Neural progenitor cell (in vitro differentiated cells): Measurements from ENCODE around the gene FAIM2. TPM values are rescaled to one million over a fixed set of nuclear protein-coding genes. Genes with fewer than 3 reads are reported as not detected.

Source experiments
- DNase-seq: peaks from one replicate; pipeline ENCODE4 v3.0.0-alpha.2; 2016; ENCODE audit warnings: low spot score
- H2AFZ ChIP-seq: fragments of 200-600 bp; sonication (generic); replicated peaks from 2 replicates; pipeline ENCODE4 v1.6.1; 2016; ENCODE audit warnings: antibody characterized with exemption
- H3F3A ChIP-seq: fragments of 200-600 bp; sonication (generic); 2 replicates; pipeline ENCODE4 v1.6.1; 2016; ENCODE audit warnings: antibody characterized with exemption, low read depth
- H3K27ac ChIP-seq: fragments of 200-600 bp; sonication (generic); 2 replicates; pipeline ENCODE4 v1.5.1; 2016; ENCODE audit warnings: mild to moderate bottlenecking
- H3K27me3 ChIP-seq: fragments of 200-600 bp; sonication (generic); 2 replicates; pipeline ENCODE4 v1.6.1; 2016; ENCODE audit warnings: mild to moderate bottlenecking, moderate library complexity
- H3K36me3 ChIP-seq: fragments of 200-600 bp; sonication (generic); 2 replicates; pipeline ENCODE4 v1.5.1; 2016
- H3K4me1 ChIP-seq: fragments of 200-600 bp; sonication (generic); 2 replicates; pipeline ENCODE4 v1.6.1; 2016; ENCODE audit warnings: mixed run types
- H3K4me2 ChIP-seq: fragments of 200-600 bp; sonication (generic); 2 replicates; pipeline ENCODE4 v1.6.1; 2016
- H3K4me3 ChIP-seq: fragments of 200-600 bp; sonication (generic); 2 replicates; pipeline ENCODE4 v1.5.1; 2016
- H3K79me2 ChIP-seq: fragments of 200-600 bp; sonication (generic); 2 replicates; pipeline ENCODE4 v1.6.1; 2016; ENCODE audit warnings: low read depth
- H3K9ac ChIP-seq: fragments of 200-600 bp; sonication (generic); 2 replicates; pipeline ENCODE4 v1.6.1; 2016
- H3K9me3 ChIP-seq: fragments of 200-600 bp; sonication (generic); 2 replicates; pipeline ENCODE4 v1.5.1; 2016; ENCODE audit warnings: low read depth
- H4K20me1 ChIP-seq: fragments of 200-600 bp; sonication (generic); 2 replicates; pipeline ENCODE4 v1.6.1; 2016; ENCODE audit warnings: low read depth
- H3K27ac Mint-ChIP-seq: 3 replicates; pipeline ENCODE4 v1.8.0; 2021; ENCODE audit warnings: mixed read lengths
- H3K27me3 Mint-ChIP-seq: 2 replicates; pipeline ENCODE4 v1.8.0; 2022; ENCODE audit warnings: low read depth, mild to moderate bottlenecking, inconsistent platforms, moderate library complexity, mixed read lengths; ENCODE audit not compliant: insufficient read depth
- H3K36me3 Mint-ChIP-seq: 3 replicates; pipeline ENCODE4 v1.8.0; 2021; ENCODE audit warnings: mixed read lengths
- H3K4me1 Mint-ChIP-seq: 3 replicates; pipeline ENCODE4 v1.8.0; 2021; ENCODE audit warnings: mixed read lengths
- H3K4me3 Mint-ChIP-seq: 3 replicates; pipeline ENCODE4 v1.8.0; 2021; ENCODE audit warnings: mild to moderate bottlenecking, moderate library complexity, mixed read lengths
- H3K9me3 Mint-ChIP-seq: 3 replicates; pipeline ENCODE4 v1.8.0; 2020; ENCODE audit warnings: mixed read lengths
- CTCF ChIP-seq: fragments of 200-600 bp; sonication (generic); IDR thresholded peaks from 2 replicates; pipeline ENCODE4 v1.5.1; 2017; ENCODE audit warnings: antibody characterized with exemption, mild to moderate bottlenecking
- EZH2 ChIP-seq: fragments of 200-600 bp; sonication (generic); IDR thresholded peaks from 2 replicates; pipeline ENCODE4 v1.6.1; 2017; ENCODE audit warnings: antibody characterized with exemption, mild to moderate bottlenecking, moderate library complexity
- EZH2phosphoT487 ChIP-seq: fragments of 200-600 bp; sonication (generic); IDR thresholded peaks from 2 replicates; pipeline ENCODE4 v1.6.1; 2017; ENCODE audit warnings: antibody characterized with exemption
- total RNA-seq: library from RNA; depleted of rRNA; stranded (reverse); fragments of >200 nt; gene quantifications from 2 replicates; pipeline ENCODE4 v1.2.3, GENCODE V29; 2015; ENCODE audit warnings: low replicate concordance

Gene FAIM2
- total RNA-seq, 1 donor from 2014 or later: 0.39 TPM

DNA sequence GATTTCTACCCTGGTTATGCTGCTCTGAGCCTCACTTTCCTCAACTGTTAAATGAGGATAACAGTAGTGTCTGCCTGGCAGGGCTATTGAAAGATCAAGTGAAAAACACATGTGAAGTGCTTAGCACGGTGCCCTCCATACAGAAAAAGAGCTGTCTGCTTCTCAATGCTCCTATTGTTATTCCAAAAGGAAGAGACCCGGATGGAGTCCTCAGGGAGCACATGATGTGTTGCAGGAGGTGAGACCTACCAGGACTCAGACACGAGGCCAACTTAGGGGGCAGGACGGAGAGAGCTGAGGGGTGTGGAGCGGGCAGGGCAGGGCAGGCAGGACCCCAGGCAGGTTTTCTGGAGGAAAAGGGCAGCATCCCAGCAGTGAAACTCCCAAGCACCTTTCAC is 8.9 kb downstream of the FAIM2 start:
- no peaks in the 10 kb centered on the region for H4K20me1 ChIP-seq
- peaks cover 10% of the 10 kb centered on the region for H3K27me3 Mint-ChIP-seq
- peaks cover 7% of the 10 kb centered on the region for H3K4me1 ChIP-seq
- no peak overlapping the region for H2AFZ ChIP-seq
- no peaks in the 10 kb centered on the region for H3K9me3 Mint-ChIP-seq
- H3K9ac ChIP-seq: no peak overlapping the region
- no peak overlapping the region for H3K4me2 ChIP-seq
- H3K4me3 Mint-ChIP-seq: no peak overlapping the region
- H3K27ac Mint-ChIP-seq: no peak overlapping the region
- no peaks in the 10 kb centered on the region for H3F3A ChIP-seq
- no peaks in the 10 kb centered on the region for H3K36me3 Mint-ChIP-seq
- TF ChIP-seq CTCF (no peak), EZH2phosphoT487 (no peak), EZH2 (no peak)
- H3K27me3 ChIP-seq: no peaks in the 10 kb centered on the region
- no peak overlapping the region for H3K4me3 ChIP-seq
- no peak overlapping the region for H3K27ac ChIP-seq
- peaks cover 15% of the 10 kb centered on the region for H3K4me1 Mint-ChIP-seq
- no peak for DNase-seq
- no peaks in the 10 kb centered on the region for H3K9me3 ChIP-seq
- H3K79me2 ChIP-seq: no peaks in the 10 kb centered on the region
- no peaks in the 10 kb centered on the region for H3K36me3 ChIP-seq

DNA sequence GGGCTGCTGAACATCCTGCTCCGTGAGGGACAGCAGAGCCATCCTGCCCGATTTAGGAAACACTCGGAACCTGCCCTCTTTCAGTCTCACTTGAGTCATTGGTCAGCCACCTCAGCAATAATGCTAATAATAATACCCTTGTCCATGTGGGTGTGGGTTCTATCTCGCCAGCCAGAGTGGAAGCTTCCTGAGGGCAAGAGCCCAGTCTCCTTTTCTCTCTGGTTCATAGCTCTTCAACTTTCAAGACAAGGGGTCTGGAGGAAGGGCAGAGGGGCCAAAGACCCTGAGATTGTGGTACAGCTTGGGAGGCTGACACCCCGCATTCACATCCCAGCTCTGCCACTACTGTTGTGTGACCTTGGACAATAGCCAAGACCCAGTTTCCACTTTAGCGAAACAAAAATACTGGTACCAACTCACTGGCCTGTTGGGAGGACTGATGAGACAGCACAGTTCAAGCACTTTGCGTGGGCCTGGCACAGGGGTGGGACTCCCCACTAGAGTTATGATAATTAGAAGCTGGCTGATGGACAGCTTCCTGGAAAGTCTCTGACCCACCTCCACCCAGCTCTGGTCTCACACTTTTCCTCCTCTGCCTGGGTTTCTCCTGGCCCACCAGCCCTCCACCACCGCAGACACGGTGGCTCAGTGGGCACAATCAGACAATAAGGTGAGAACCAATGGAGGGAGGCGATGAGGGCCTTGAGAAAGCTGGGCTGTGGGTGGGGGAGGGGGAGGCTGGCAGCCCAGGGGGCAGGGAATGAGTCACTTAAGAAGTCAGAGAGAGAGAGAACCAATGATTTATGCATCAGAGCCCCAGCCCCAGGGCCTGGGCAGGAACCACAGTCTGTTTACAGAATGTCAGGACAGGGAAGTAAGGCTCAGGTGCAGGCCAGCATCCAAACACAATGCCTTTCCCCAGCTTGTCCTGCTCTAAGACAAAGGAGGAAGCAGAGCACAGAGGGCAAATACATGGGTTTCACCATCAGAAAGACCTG is 9.6 kb downstream of the FAIM2 start:
- Histone ChIP-seq H2AFZ (no peak overlapping the region), H3K9ac (no peak overlapping the region), H4K20me1 (no peaks in the 10 kb centered on the region), H3K4me3 (no peak overlapping the region), H3K27me3 (no peaks in the 10 kb centered on the region), H3K36me3 (no peaks in the 10 kb centered on the region), H3K79me2 (no peaks in the 10 kb centered on the region), H3F3A (no peaks in the 10 kb centered on the region), H3K9me3 (no peaks in the 10 kb centered on the region), H3K4me2 (no peak overlapping the region), H3K4me1 (peaks cover 7% of the 10 kb centered on the region), H3K27ac (no peak overlapping the region)
- Mint-ChIP-seq H3K4me3 (no peak overlapping the region), H3K27me3 (peaks cover 10% of the 10 kb centered on the region), H3K36me3 (no peaks in the 10 kb centered on the region), H3K9me3 (no peaks in the 10 kb centered on the region), H3K4me1 (peaks cover 12% of the 10 kb centered on the region), H3K27ac (peak overlapping the region; percentile 15)
- TF ChIP-seq EZH2phosphoT487: no peak
- no peak for TF ChIP-seq EZH2
- TF ChIP-seq CTCF: no peak
- DNase-seq: no peak

DNA sequence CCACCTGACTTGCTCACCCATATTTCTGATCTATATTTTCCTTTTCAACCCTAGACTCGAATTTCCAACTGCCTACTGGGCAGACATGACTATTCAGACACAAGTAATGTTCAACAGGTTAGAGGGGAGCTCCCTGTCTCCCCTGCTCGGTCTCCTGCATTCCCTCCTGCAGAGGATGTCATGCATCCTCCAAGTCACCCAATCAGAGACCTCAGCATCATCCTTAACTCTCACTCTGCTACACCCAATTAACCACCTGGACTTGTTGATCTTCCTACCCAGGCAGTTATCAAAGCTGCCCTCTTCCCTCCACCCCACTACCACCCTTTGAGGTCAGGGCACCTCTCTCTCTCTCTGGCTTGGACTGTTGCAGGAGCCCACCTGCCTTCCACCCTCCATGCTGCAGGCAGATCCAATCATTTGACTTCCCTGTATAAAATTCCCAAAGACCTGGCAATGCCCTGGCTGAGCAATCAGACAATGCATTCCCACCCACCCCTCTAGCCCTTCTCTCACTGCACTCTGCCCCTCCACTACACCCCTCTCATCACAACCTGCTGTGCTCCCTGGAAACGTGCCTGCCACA is 10.9 kb downstream of the FAIM2 start:
- Mint-ChIP-seq H3K36me3 (no peaks in the 10 kb centered on the region), H3K4me3 (no peak overlapping the region), H3K4me1 (peaks cover 12% of the 10 kb centered on the region), H3K9me3 (no peaks in the 10 kb centered on the region), H3K27me3 (peaks cover 10% of the 10 kb centered on the region), H3K27ac (no peak overlapping the region)
- TF ChIP-seq EZH2 (no peak), EZH2phosphoT487 (no peak), CTCF (no peak)
- Histone ChIP-seq H3K4me2 (no peak overlapping the region), H2AFZ (no peak overlapping the region), H3K27ac (no peak overlapping the region), H3K9ac (no peak overlapping the region), H3K36me3 (no peaks in the 10 kb centered on the region), H3F3A (no peaks in the 10 kb centered on the region), H3K4me3 (no peak overlapping the region), H3K4me1 (peaks cover 12% of the 10 kb centered on the region), H4K20me1 (no peaks in the 10 kb centered on the region), H3K27me3 (no peaks in the 10 kb centered on the region), H3K79me2 (no peaks in the 10 kb centered on the region), H3K9me3 (no peaks in the 10 kb centered on the region)
- no peak for DNase-seq
